ENCODE results near the gene DDX1.

- TF ChIP-seq, protein P1, sequence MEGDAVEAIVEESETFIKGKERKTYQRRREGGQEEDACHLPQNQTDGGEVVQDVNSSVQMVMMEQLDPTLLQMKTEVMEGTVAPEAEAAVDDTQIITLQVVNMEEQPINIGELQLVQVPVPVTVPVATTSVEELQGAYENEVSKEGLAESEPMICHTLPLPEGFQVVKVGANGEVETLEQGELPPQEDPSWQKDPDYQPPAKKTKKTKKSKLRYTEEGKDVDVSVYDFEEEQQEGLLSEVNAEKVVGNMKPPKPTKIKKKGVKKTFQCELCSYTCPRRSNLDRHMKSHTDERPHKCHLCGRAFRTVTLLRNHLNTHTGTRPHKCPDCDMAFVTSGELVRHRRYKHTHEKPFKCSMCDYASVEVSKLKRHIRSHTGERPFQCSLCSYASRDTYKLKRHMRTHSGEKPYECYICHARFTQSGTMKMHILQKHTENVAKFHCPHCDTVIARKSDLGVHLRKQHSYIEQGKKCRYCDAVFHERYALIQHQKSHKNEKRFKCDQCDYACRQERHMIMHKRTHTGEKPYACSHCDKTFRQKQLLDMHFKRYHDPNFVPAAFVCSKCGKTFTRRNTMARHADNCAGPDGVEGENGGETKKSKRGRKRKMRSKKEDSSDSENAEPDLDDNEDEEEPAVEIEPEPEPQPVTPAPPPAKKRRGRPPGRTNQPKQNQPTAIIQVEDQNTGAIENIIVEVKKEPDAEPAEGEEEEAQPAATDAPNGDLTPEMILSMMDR (IDR thresholded peaks at IDR 0.05), result no peak
- no peak for TF ChIP-seq POLR2A (IDR thresholded peaks at IDR 0.05)
Measured at GRCh38 chr2:15616850-15617777, 25.4 kb downstream of the DDX1 start.
